Upper lobe of left lung (tissue), 6 donors: ENCODE measurements around the gene TCEANC2. TPM values are rescaled to one million over a fixed set of nuclear protein-coding genes. Genes with fewer than 3 reads are reported as not detected.

Experiments
- ATAC-seq, 2 donors: fragments of 200-7000 bp; cut with Tn5 transposase; one replicate each; pipeline ENCODE4 v1.9.1; 2022; ENCODE audit warnings: mild to moderate bottlenecking in 2 of 2, moderate library complexity in 2 of 2; ENCODE audit not compliant: low FRiP score in 2 of 2
- DNase-seq, 2 donors: peaks; one replicate each; pipeline ENCODE4 v3.0.0-alpha.2; 2019 to 2020
- H3K27ac ChIP-seq, 4 donors: fragments of 200-600 bp; sonication (generic); one replicate each; pipeline ENCODE4 v1.5.1; 2016 to 2019
- H3K27me3 ChIP-seq, 4 donors: fragments of 200-600 bp; sonication (generic); one replicate each; pipeline ENCODE4 v1.5.1; 2017 to 2019
- H3K36me3 ChIP-seq, 4 donors: fragments of 200-600 bp; sonication (generic); one replicate each; pipeline ENCODE4 v1.5.1; 2016 to 2019
- H3K4me1 ChIP-seq, 4 donors: fragments of 200-600 bp; sonication (generic); one replicate each; pipeline ENCODE4 v1.5.1; 2018 to 2019
- H3K4me3 ChIP-seq, 4 donors: fragments of 200-600 bp; sonication (generic); one replicate each; pipeline ENCODE4 v1.5.1; 2017 to 2019; ENCODE audit warnings: mild to moderate bottlenecking in 2 of 4, moderate library complexity in 1 of 4
- H3K9me3 ChIP-seq, 4 donors: fragments of 200-600 bp; sonication (generic); one replicate each; pipeline ENCODE4 v1.5.1; 2018 to 2019
- CTCF ChIP-seq, 6 experiments: fragments of 450-650 bp in 4 of 6; fragments of 200-600 bp in 2 of 6; sonication (generic) in 2 of 6; IDR thresholded peaks; one replicate each; pipeline ENCODE4 v1.5.1; 2016 to 2019; ENCODE audit warnings: antibody characterized with exemption in 6 of 6
- EP300 ChIP-seq, 4 donors: sonication (generic); formaldehyde crosslinking; IDR thresholded peaks; one replicate each; pipeline ENCODE4 v1.5.1; 2017; ENCODE audit warnings: antibody characterized with exemption in 4 of 4, control low read depth in 2 of 4
- POLR2A ChIP-seq, 4 donors: fragments of 450-650 bp; IDR thresholded peaks; one replicate each; pipeline ENCODE4 v1.5.1; 2016 to 2017; ENCODE audit warnings: antibody characterized with exemption in 4 of 4, mild to moderate bottlenecking in 2 of 4
- POLR2AphosphoS5 ChIP-seq, 2 donors: sonication (generic); formaldehyde crosslinking; IDR thresholded peaks; one replicate each; pipeline ENCODE4 v1.5.1; 2017; ENCODE audit warnings: antibody characterized with exemption in 2 of 2
- WGBS, 2 donors: methylation state at CpG; one replicate each; pipeline ENCODE4 v1.1.5; 2017 to 2018; 5-methylcytosine and 5-hydroxymethylcytosine counted together
- total RNA-seq, 6 donors: library from RNA; depleted of rRNA in 4 of 6; stranded (reverse); fragments of >200 nt in 4 of 6; gene quantifications; one replicate each; pipeline versions ENCODE4 v1.1.0 to v1.2.1, GENCODE V29; 2016 to 2021
- donor health status: DM: no; HTN: no; CAD: no; lungs with moderate emphysema.
- donor health status: DM: no; HTN: yes; CAD: no; lungs with severe emphysema.

The TCEANC2 gene
- total RNA-seq, 6 donors from 2014 or later = 2.0 to 11.5 (median 4.6) TPM

- 63 to 100% methylated on average over 1 of the region's 1 CpG for WGBS, 2 donors
- DNase-seq (no peak), ATAC-seq (no peak)
- H3K27ac ChIP-seq = no peak overlapping the region
- peaks cover 0 to 3% (median 0%) of the 10 kb centered on the region in 4 donors for H3K36me3 ChIP-seq
- no peaks in the 10 kb centered on the region for H3K4me1 ChIP-seq
- TF ChIP-seq POLR2AphosphoS5 (IDR thresholded peaks at IDR 0.05) = no peak
- no peak overlapping the region for H3K4me3 ChIP-seq
- no peaks in the 10 kb centered on the region for H3K27me3 ChIP-seq
- H3K9me3 ChIP-seq = no peaks in the 10 kb centered on the region
Observed at GRCh38 chr1:54105080-54105479, 51.7 kb downstream of the TCEANC2 start.

GRCh38 chr1:54105736-54106269, 52.4 kb downstream of the TCEANC2 start:
- Histone ChIP-seq H3K27me3 (no peaks in the 10 kb centered on the region), H3K36me3 (peaks cover 0 to 3% (median 0%) of the 10 kb centered on the region in 4 donors), H3K4me1 (no peaks in the 10 kb centered on the region), H3K4me3 (no peak overlapping the region), H3K27ac (no peak overlapping the region), H3K9me3 (no peaks in the 10 kb centered on the region)
- WGBS, 2 donors = 89 to 90% methylated on average over 6 of the region's 6 CpGs
- DNase-seq (no peak), ATAC-seq (no peak)
- TF ChIP-seq CTCF (IDR thresholded peaks at IDR 0.05) (no peak), POLR2A (IDR thresholded peaks at IDR 0.05) (no peak), EP300 (IDR thresholded peaks at IDR 0.05) (no peak), POLR2AphosphoS5 (IDR thresholded peaks at IDR 0.05) (no peak)

GRCh38 chr1:54107131-54107530, 53.7 kb downstream of the TCEANC2 start:
- Histone ChIP-seq H3K36me3 (peaks cover 0 to 3% (median 0%) of the 10 kb centered on the region in 4 donors), H3K27ac (no peak overlapping the region)

GRCh38 chr1:54108156-54108555, 54.7 kb downstream of the TCEANC2 start:
- Histone ChIP-seq H3K27ac (no peak overlapping the region), H3K4me3 (no peak overlapping the region), H3K36me3 (peaks cover 0 to 2% (median 0%) of the 10 kb centered on the region in 4 donors), H3K9me3 (no peaks in the 10 kb centered on the region), H3K4me1 (no peaks in the 10 kb centered on the region), H3K27me3 (no peaks in the 10 kb centered on the region)
- DNase-seq = no peak
- no peak for ATAC-seq
- TF ChIP-seq CTCF (IDR thresholded peaks at IDR 0.05) = no peak
- 95 to 98% methylated on average over 3 of the region's 3 CpGs for WGBS, 2 donors

More at GRCh38 chr1:54107131-54107530, 53.7 kb downstream of the TCEANC2 start:
- 72 to 84% methylated on average over 2 of the region's 2 CpGs for WGBS, 2 donors
- Histone ChIP-seq H3K27me3 (no peaks in the 10 kb centered on the region), H3K9me3 (no peaks in the 10 kb centered on the region), H3K4me1 (no peaks in the 10 kb centered on the region), H3K4me3 (no peak overlapping the region)
- ATAC-seq = no peak
- TF ChIP-seq POLR2AphosphoS5 (IDR thresholded peaks at IDR 0.05) = no peak
- no peak for TF ChIP-seq EP300 (IDR thresholded peaks at IDR 0.05)
- TF ChIP-seq POLR2A (IDR thresholded peaks at IDR 0.05) = no peak
- no peak for TF ChIP-seq CTCF (IDR thresholded peaks at IDR 0.05)
- DNase-seq = no peak

- no peak overlapping the region for H3K27ac ChIP-seq
- DNase-seq (no peak), ATAC-seq (no peak)
- WGBS, 2 donors = 84 to 86% methylated on average over 5 to 6 of the region's 6 CpGs
- no peaks in the 10 kb centered on the region for H3K9me3 ChIP-seq
- H3K4me3 ChIP-seq = no peak overlapping the region
- H3K27me3 ChIP-seq = no peaks in the 10 kb centered on the region
- no peaks in the 10 kb centered on the region for H3K36me3 ChIP-seq
- no peaks in the 10 kb centered on the region for H3K4me1 ChIP-seq
- TF ChIP-seq CTCF (IDR thresholded peaks at IDR 0.05) (no peak), EP300 (IDR thresholded peaks at IDR 0.05) (no peak), POLR2AphosphoS5 (IDR thresholded peaks at IDR 0.05) (no peak), POLR2A (IDR thresholded peaks at IDR 0.05) (no peak)
Observed at GRCh38 chr1:54109129-54110090, 56.0 kb downstream of the TCEANC2 start.
